HCT116 (cell line): ENCODE data around the gene ELOVL3.

ENCODE experiments used
- CTCF ChIP-seq, 3 experiments: fragments of 200-600 bp in 1 of 3; sonication (generic) in 1 of 3; IDR thresholded peaks in 2 of 3; conservative IDR thresholded peaks in 1 of 3; 2 replicates each; pipeline ENCODE4 v1.5.1; 2012 to 2017; ENCODE audit warnings: low read depth in 2 of 3, low read length in 2 of 3, antibody characterized with exemption in 1 of 3, borderline replicate concordance in 1 of 3, control low read depth in 1 of 3, mild to moderate bottlenecking in 1 of 3, mixed read lengths in 1 of 3, mixed run types in 1 of 3, moderate library complexity in 1 of 3; ENCODE audit not compliant: insufficient read depth in 1 of 3
- POLR2A ChIP-seq: IDR thresholded peaks from 2 replicates; pipeline ENCODE4 v1.7.0; 2011; ENCODE audit warnings: borderline replicate concordance; ENCODE audit not compliant: insufficient read depth, insufficient read length; ENCODE audit errors: extremely low read depth
- RAD21 ChIP-seq: IDR thresholded peaks from 2 replicates; pipeline ENCODE4 v1.6.1; 2012; ENCODE audit warnings: low read depth, mild to moderate bottlenecking

DNA sequence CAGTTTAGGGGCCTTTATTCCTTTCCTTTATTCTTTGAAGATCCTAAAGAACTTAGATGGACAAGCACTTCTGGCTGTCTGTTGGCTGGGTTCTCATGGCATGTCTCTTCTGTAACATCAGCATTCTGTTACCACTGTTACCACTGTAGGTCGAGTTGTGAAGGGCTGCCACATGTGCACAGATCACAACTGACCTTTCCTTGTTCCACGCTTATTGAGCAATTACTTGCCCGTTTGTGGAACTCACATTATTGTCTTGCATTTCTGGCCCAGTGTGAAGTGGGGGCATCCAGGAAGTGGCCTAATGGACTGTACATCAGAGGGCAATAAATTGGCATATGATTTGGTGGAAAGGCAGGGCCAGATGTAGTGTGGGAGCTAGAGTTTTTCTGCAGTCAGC is 42.9 kb downstream of the ELOVL3 start:
- TF ChIP-seq CTCF (IDR thresholded peaks at IDR 0.05 in 2 of 3, conservative IDR thresholded peaks at IDR 0.05 in 1 of 3; ENCODE audit: borderline replicate concordance in 1 of 3, insufficient read depth in 1 of 3, low read depth in 2 of 3, low read length in 2 of 3) (no peak), RAD21 (no peak), POLR2A (no peak)
